ENCODE results near the gene CDH5.
A peak's percentile ranks its signal among the peaks of the same experiment; 100 is the strongest.
"Not testable (repeated sequence)": the region's sequence is repeated elsewhere in the genome, so short reads cannot be mapped to it uniquely, and the experiment has no call there.

CDH5 gene

GRCh38 chr16:66447491-66447890 lies 81.0 kb downstream of the CDH5 start:
- Histone ChIP-seq H3K4ac (ENCODE audit: low read length) (peak overlapping the region; percentile 40), H4K8ac (ENCODE audit: low read depth, low read length) (no peak overlapping the region), H3K18ac (ENCODE audit: low read length) (no peak overlapping the region), H3K9me3 (replicated peaks in 1 of 2; ENCODE audit: control insufficient read depth in 2 of 2, insufficient read depth in 1 of 2, low read depth in 1 of 2, low read length in 2 of 2) (no peaks in the 10 kb centered on the region), H2BK5ac (ENCODE audit: low read length) (no peak overlapping the region), H3K27ac (replicated peaks; ENCODE audit: low read length) (no peak overlapping the region), H3K4me1 (ENCODE audit: control insufficient read depth in 2 of 2, insufficient read depth in 1 of 2, low read depth in 1 of 2, low read length in 2 of 2) (peaks cover 0 to 7% of the 10 kb centered on the region in 2 donors), H2BK12ac (ENCODE audit: low read length) (no peak overlapping the region), H4K91ac (ENCODE audit: low read depth, low read length, poor library complexity) (no peak overlapping the region), H3K23ac (ENCODE audit: low read depth, low read length, poor library complexity) (no peak overlapping the region), H3K4me2 (ENCODE audit: insufficient read depth, low read length, poor library complexity, severe bottlenecking) (no peak overlapping the region), H3K27me3 (ENCODE audit: control insufficient read depth in 3 of 3, insufficient read depth in 3 of 3, low read depth in 1 of 3, low read length in 3 of 3) (no peaks in the 10 kb centered on the region), H3K79me1 (ENCODE audit: low read depth, low read length) (no peaks in the 10 kb centered on the region), H2AK5ac (ENCODE audit: low read depth, low read length) (no peak overlapping the region), H2AFZ (ENCODE audit: low read length) (no peak overlapping the region), H3K14ac (ENCODE audit: low read length) (peak overlapping the region; percentile 66), H3K9ac (ENCODE audit: low read depth, low read length, poor library complexity) (no peak overlapping the region), H3K4me3 (ENCODE audit: low read length in 2 of 2) (no peak overlapping the region), H2BK120ac (ENCODE audit: low read depth, low read length) (no peak overlapping the region), H3K36me3 (replicated peaks in 1 of 2; ENCODE audit: control insufficient read depth in 2 of 2, insufficient read depth in 2 of 2, low read length in 2 of 2) (no peaks in the 10 kb centered on the region), H2BK15ac (ENCODE audit: low read length) (no peak overlapping the region)
- no peak for DNase-seq (ENCODE audit: low spot score)

- H3K23ac ChIP-seq (ENCODE audit: low read depth, low read length, poor library complexity), result no peak overlapping the region
- no peak overlapping the region for H3K18ac ChIP-seq (ENCODE audit: low read length)
- no peak overlapping the region for H3K9ac ChIP-seq (ENCODE audit: low read depth, low read length, poor library complexity)
- no peak overlapping the region for H2BK12ac ChIP-seq (ENCODE audit: low read length)
- H2BK120ac ChIP-seq (ENCODE audit: low read depth, low read length), result no peak overlapping the region
- H3K36me3 ChIP-seq (replicated peaks in 1 of 2; ENCODE audit: control insufficient read depth in 2 of 2, insufficient read depth in 2 of 2, low read length in 2 of 2), result no peaks in the 10 kb centered on the region
- H3K27ac ChIP-seq (replicated peaks; ENCODE audit: low read length), result no peak overlapping the region
- H3K9me3 ChIP-seq (replicated peaks in 1 of 2; ENCODE audit: control insufficient read depth in 2 of 2, insufficient read depth in 1 of 2, low read depth in 1 of 2, low read length in 2 of 2), result no peaks in the 10 kb centered on the region
- H3K4me2 ChIP-seq (ENCODE audit: insufficient read depth, low read length, poor library complexity, severe bottlenecking), result no peak overlapping the region
- no peak overlapping the region for H4K91ac ChIP-seq (ENCODE audit: low read depth, low read length, poor library complexity)
- DNase-seq (ENCODE audit: low spot score), result no peak
- H2AK5ac ChIP-seq (ENCODE audit: low read depth, low read length), result no peak overlapping the region
- no peak overlapping the region for H3K4ac ChIP-seq (ENCODE audit: low read length)
- H3K27me3 ChIP-seq (ENCODE audit: control insufficient read depth in 3 of 3, insufficient read depth in 3 of 3, low read depth in 1 of 3, low read length in 3 of 3), result no peaks in the 10 kb centered on the region
- WGBS, 2 donors (ENCODE audit: extremely low coverage in 2 of 2, insufficient read length in 2 of 2, insufficient replicate concordance in 1 of 2), result no CpG with 5 or more reads among the region's 3 CpGs
- H3K14ac ChIP-seq (ENCODE audit: low read length), result no peak overlapping the region
- no peak overlapping the region for H2BK15ac ChIP-seq (ENCODE audit: low read length)
- no peak overlapping the region for H4K8ac ChIP-seq (ENCODE audit: low read depth, low read length)
- no peaks in the 10 kb centered on the region for H3K4me1 ChIP-seq (ENCODE audit: control insufficient read depth in 2 of 2, insufficient read depth in 1 of 2, low read depth in 1 of 2, low read length in 2 of 2)
- H2AFZ ChIP-seq (ENCODE audit: low read length), result no peak overlapping the region
- no peak overlapping the region for H2BK5ac ChIP-seq (ENCODE audit: low read length)
- no peaks in the 10 kb centered on the region for H3K79me1 ChIP-seq (ENCODE audit: low read depth, low read length)
- no peak overlapping the region for H3K4me3 ChIP-seq (ENCODE audit: low read length in 2 of 2)
Measured at GRCh38 chr16:66451548-66451947, 85.1 kb downstream of the CDH5 start.

- H2BK120ac ChIP-seq (ENCODE audit: low read depth, low read length); H3K9ac ChIP-seq (ENCODE audit: low read depth, low read length, poor library complexity); H3K4me3 ChIP-seq (ENCODE audit: low read length in 2 of 2); H3K9me3 ChIP-seq (replicated peaks in 1 of 2; ENCODE audit: control insufficient read depth in 2 of 2, insufficient read depth in 1 of 2, low read depth in 1 of 2, low read length in 2 of 2); H4K8ac ChIP-seq (ENCODE audit: low read depth, low read length); H3K27me3 ChIP-seq (ENCODE audit: control insufficient read depth in 3 of 3, insufficient read depth in 3 of 3, low read depth in 1 of 3, low read length in 3 of 3); H3K79me1 ChIP-seq (ENCODE audit: low read depth, low read length); H2BK15ac ChIP-seq (ENCODE audit: low read length); H4K91ac ChIP-seq (ENCODE audit: low read depth, low read length, poor library complexity); DNase-seq (ENCODE audit: low spot score); H2AFZ ChIP-seq (ENCODE audit: low read length); H3K27ac ChIP-seq (replicated peaks; ENCODE audit: low read length); H3K23ac ChIP-seq (ENCODE audit: low read depth, low read length, poor library complexity); H3K18ac ChIP-seq (ENCODE audit: low read length); H2BK12ac ChIP-seq (ENCODE audit: low read length); H3K4ac ChIP-seq (ENCODE audit: low read length); H2AK5ac ChIP-seq (ENCODE audit: low read depth, low read length); H3K14ac ChIP-seq (ENCODE audit: low read length); H3K36me3 ChIP-seq (replicated peaks in 1 of 2; ENCODE audit: control insufficient read depth in 2 of 2, insufficient read depth in 2 of 2, low read length in 2 of 2); H3K4me1 ChIP-seq (ENCODE audit: control insufficient read depth in 2 of 2, insufficient read depth in 1 of 2, low read depth in 1 of 2, low read length in 2 of 2); H2BK5ac ChIP-seq (ENCODE audit: low read length); H3K4me2 ChIP-seq (ENCODE audit: insufficient read depth, low read length, poor library complexity, severe bottlenecking): not testable (repeated sequence)
- WGBS, 2 donors (ENCODE audit: extremely low coverage in 2 of 2, insufficient read length in 2 of 2, insufficient replicate concordance in 1 of 2), result no CpG with 5 or more reads among the region's 1 CpG
Measured at GRCh38 chr16:66453230-66453629, 86.7 kb downstream of the CDH5 start.

All from neuronal stem cell (in vitro differentiated cells).